PC-9 (cell line): ENCODE measurements around the gene AMMECR1. TPM values are rescaled to one million over a fixed set of nuclear protein-coding genes. Genes with fewer than 3 reads are reported as not detected.

Experiments used
- BruUV-seq: library from RNA; stranded (reverse); fragments of 400-500 nt; replicated peaks from 2 replicates; lab custom pipeline; 2021; lab: Mats Ljungman, UMichigan
- CTCF ChIA-PET: fragments of 300-600 bp; sonication (Branson Sonifier 250); formaldehyde crosslinking; loops from one replicate; lab custom pipeline; 2022; ENCODE audit warnings: antibody characterized with exemption; lab: Charles Lee
- POLR2A ChIA-PET: fragments of 300-600 bp; sonication (Branson Sonifier 250); formaldehyde crosslinking; loops from one replicate; lab custom pipeline; 2022; ENCODE audit warnings: antibody characterized with exemption; ENCODE audit not compliant: unreplicated experiment; lab: Charles Lee
- DNase-seq, 2 experiments: peaks; one replicate each; pipeline versions ENCODE4 v3.0.0 to v3.0.0-alpha.2; 2015 to 2022; ENCODE audit warnings: mixed read lengths in 1 of 2
- H2AFZ ChIP-seq: fragments of 200-600 bp; sonication (generic); 2 replicates; pipeline ENCODE4 v1.8.1; 2017; ENCODE audit warnings: antibody characterized with exemption
- H3F3A ChIP-seq: fragments of 200-600 bp; sonication (generic); 2 replicates; pipeline ENCODE4 v1.8.1; 2017; ENCODE audit warnings: antibody characterized with exemption, mild to moderate bottlenecking, low read depth; ENCODE audit not compliant: insufficient read depth
- H3K27ac ChIP-seq: fragments of 200-600 bp; sonication (generic); 2 replicates; pipeline ENCODE4 v1.6.1; 2016; ENCODE audit warnings: mixed run types
- H3K27me3 ChIP-seq: fragments of 200-600 bp; sonication (generic); 2 replicates; pipeline ENCODE4 v1.6.1; 2016; ENCODE audit warnings: low read depth, mixed run types; ENCODE audit not compliant: insufficient read depth
- H3K36me3 ChIP-seq: fragments of 200-600 bp; sonication (generic); 2 replicates; pipeline ENCODE4 v1.6.1; 2016; ENCODE audit warnings: low read depth, mixed run types
- H3K4me1 ChIP-seq: fragments of 200-600 bp; sonication (generic); replicated peaks from 2 replicates; pipeline ENCODE4 v1.6.1; 2016; ENCODE audit warnings: mixed run types; ENCODE audit not compliant: insufficient read depth
- H3K4me2 ChIP-seq: fragments of 200-600 bp; sonication (generic); 2 replicates; pipeline ENCODE4 v1.6.1; 2017; ENCODE audit warnings: mixed run types
- H3K4me3 ChIP-seq: fragments of 200-600 bp; sonication (generic); 2 replicates; pipeline ENCODE4 v1.6.1; 2016; ENCODE audit warnings: mixed run types
- H3K79me2 ChIP-seq: fragments of 200-600 bp; sonication (generic); 2 replicates; pipeline ENCODE4 v1.6.1; 2017; ENCODE audit warnings: low read depth, mixed run types
- H3K9me2 ChIP-seq: fragments of 200-600 bp; sonication (generic); 2 replicates; pipeline ENCODE4 v1.8.1; 2017; ENCODE audit warnings: mild to moderate bottlenecking; ENCODE audit not compliant: insufficient read depth
- H3K9me3 ChIP-seq: fragments of 200-600 bp; sonication (generic); 2 replicates; pipeline ENCODE4 v1.8.1; 2016; ENCODE audit warnings: low read depth; ENCODE audit not compliant: insufficient read depth
- H4K20me1 ChIP-seq: fragments of 200-600 bp; sonication (generic); 2 replicates; pipeline ENCODE4 v1.8.1; 2017; ENCODE audit not compliant: insufficient read depth
- CTCF ChIP-seq: fragments of 200-600 bp; sonication (generic); conservative IDR thresholded peaks from 2 replicates; pipeline ENCODE4 v1.6.1; 2017; ENCODE audit warnings: mixed run types, antibody characterized with exemption, mild to moderate bottlenecking, moderate library complexity
- EZH2 ChIP-seq: fragments of 200-600 bp; sonication (generic); IDR thresholded peaks from 2 replicates; pipeline ENCODE4 v1.8.0; 2017; ENCODE audit warnings: antibody characterized with exemption, low read depth
- intact Hi-C: fragments of 100-400 bp; cut with micrococcal nuclease; formaldehyde crosslinking; loops from one replicate; pipeline ENCODE4 v1.10.0; 2022; ENCODE audit not compliant: unreplicated experiment
- total RNA-seq: library from RNA; stranded (reverse); gene quantifications from 2 replicates; pipeline ENCODE4 v1.2.3, GENCODE V29; 2021

Gene AMMECR1
- total RNA-seq, 1 experiment from 2014 or later = 35.4 TPM

GRCh38 chrX:110192516-110192915 is 125.4 kb downstream of the AMMECR1 start:
- POLR2A ChIA-PET = no interaction called here
- CTCF ChIA-PET = no interaction called here
- no peak for TF ChIP-seq CTCF
- no peak for TF ChIP-seq EZH2
- no peaks in the 10 kb centered on the region for H4K20me1 ChIP-seq
- peaks cover 10% of the 10 kb centered on the region for H3F3A ChIP-seq
- H2AFZ ChIP-seq = no peak overlapping the region
- BruUV-seq = no TSS peak
- no peak for DNase-seq
- H3K4me1 ChIP-seq = no peaks in the 10 kb centered on the region
- H3K9me3 ChIP-seq = no peaks in the 10 kb centered on the region
- no peak overlapping the region for H3K4me2 ChIP-seq
- H3K27ac ChIP-seq = no peak overlapping the region
- H3K27me3 ChIP-seq = no peaks in the 10 kb centered on the region
- intact Hi-C loops = no loop called here
- H3K79me2 ChIP-seq = no peaks in the 10 kb centered on the region
- no peaks in the 10 kb centered on the region for H3K9me2 ChIP-seq
- peaks cover 5% of the 10 kb centered on the region; the same call in 1 of the 2 replicates for H3K36me3 ChIP-seq
- H3K4me3 ChIP-seq = no peak overlapping the region

DNA sequence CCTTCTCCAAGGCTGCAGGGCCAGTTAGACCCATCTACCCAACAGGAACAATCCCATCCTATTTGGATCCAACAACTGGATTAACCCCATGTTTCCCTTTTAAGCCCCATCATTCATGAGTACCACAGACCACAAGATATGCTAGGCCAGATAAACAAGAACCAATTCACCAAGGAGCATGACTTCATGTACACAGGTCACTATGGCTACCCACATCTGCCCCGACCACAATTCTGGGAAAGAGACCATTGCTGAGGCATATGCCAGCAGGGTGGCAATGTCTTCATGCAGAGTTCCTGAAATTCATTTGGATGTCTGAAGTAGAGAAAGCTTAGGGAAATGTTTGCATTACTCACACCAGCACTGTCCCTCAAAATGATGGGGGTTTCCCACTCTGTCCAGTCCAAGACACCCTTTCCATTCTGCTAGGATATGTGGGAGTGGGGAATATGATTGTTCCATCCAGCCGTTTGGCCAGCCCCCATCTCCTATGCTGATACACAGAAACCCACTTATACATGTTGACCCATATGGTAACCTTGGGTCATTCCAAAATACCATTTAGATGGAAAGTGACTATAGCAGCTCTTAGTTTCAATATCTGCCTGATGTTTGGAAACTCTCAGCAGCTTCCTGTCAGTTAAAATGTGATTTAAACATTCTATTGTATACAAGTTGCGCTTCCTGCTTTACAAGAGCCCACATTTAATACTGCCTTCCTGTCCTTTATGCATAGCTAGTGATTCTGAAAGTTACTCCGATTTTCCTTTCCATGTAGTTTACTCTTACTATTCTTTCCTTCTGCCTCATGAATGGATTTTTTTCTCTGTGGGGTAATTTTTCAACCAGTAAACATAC is 129.0 kb downstream of the AMMECR1 start:
- ChIA-PET CTCF (no interaction called here), POLR2A (interaction anchor here (0.6 kb wide), 1 partner anchor 193 kb away, joined by 4 read pairs; no protein-coding TSS in a partner anchor)
- Histone ChIP-seq H3K27ac (no peak overlapping the region), H2AFZ (no peak overlapping the region), H3K4me2 (no peak overlapping the region), H3F3A (peaks cover 5% of the 10 kb centered on the region), H3K9me3 (0 out of 2 replicates have a peak, but pooled peaks cover 5% of the 10 kb centered on the region), H3K79me2 (no peaks in the 10 kb centered on the region), H3K27me3 (no peaks in the 10 kb centered on the region), H4K20me1 (no peaks in the 10 kb centered on the region), H3K4me1 (no peaks in the 10 kb centered on the region), H3K36me3 (0 out of 2 replicates have a peak, but pooled peaks cover 6% of the 10 kb centered on the region), H3K9me2 (no peaks in the 10 kb centered on the region), H3K4me3 (no peak overlapping the region)
- DNase-seq = no peak
- BruUV-seq = no TSS peak
- intact Hi-C loops = no loop called here
- TF ChIP-seq EZH2 (no peak), CTCF (no peak)

DNA sequence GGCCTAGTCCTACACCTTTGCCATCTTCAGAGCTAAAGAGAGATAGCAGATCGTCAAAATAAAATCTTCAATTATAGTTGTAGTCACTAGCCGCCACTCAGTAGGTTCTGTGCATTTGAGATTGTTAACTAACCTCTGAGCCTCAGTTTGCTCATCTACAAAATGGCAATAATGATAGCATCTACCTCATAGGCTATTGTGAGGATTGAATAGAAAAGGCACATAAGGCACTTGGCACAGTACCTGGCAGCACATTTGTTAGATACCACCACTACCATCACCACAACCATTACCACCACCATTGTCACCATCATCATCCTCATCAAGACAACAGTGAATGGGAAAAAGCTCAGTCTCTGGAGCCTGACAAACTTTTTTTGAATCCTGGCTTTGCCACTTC is 134.6 kb downstream of the AMMECR1 start:
- no peaks in the 10 kb centered on the region for H3K27me3 ChIP-seq
- no peaks in the 10 kb centered on the region for H3K9me2 ChIP-seq
- intact Hi-C loops = loop anchor here (5.0 kb wide), 1 partner anchor 134 kb away; the partner anchor contains the start of gene AMMECR1
- no peaks in the 10 kb centered on the region for H3K79me2 ChIP-seq
- BruUV-seq = no TSS peak
- H3K9me3 ChIP-seq = 0 out of 2 replicates have a peak, but pooled peaks cover 5% of the 10 kb centered on the region
- peaks cover 35% of the 10 kb centered on the region for H3K4me1 ChIP-seq
- CTCF ChIA-PET = interaction anchor here (0.5 to 0.6 kb wide), 2 partner anchors 25 to 46 kb away, joined by 3 to 8 read pairs; no protein-coding TSS in a partner anchor
- H3K27ac ChIP-seq = no peak overlapping the region
- 0 out of 2 replicates have a peak, but pooled peaks cover 6% of the 10 kb centered on the region for H3K36me3 ChIP-seq
- H3K4me3 ChIP-seq = no peak overlapping the region
- TF ChIP-seq EZH2 = no peak
- TF ChIP-seq CTCF = no peak
- no peak overlapping the region for H2AFZ ChIP-seq
- peaks cover 24% of the 10 kb centered on the region for H3F3A ChIP-seq
- POLR2A ChIA-PET = interaction anchor here (0.6 kb wide), 1 partner anchor 55 kb away, joined by 5 read pairs; no protein-coding TSS in a partner anchor
- peaks cover 3% of the 10 kb centered on the region; the same call in 1 of the 2 replicates for H4K20me1 ChIP-seq
- no peak for DNase-seq
- H3K4me2 ChIP-seq = no peak overlapping the region
